Central memory CD4-positive, alpha-beta T cell (primary cell): ENCODE measurements around the gene AIFM3.

Source experiments
- DNase-seq: peaks from one replicate; pipeline ENCODE4 v3.0.0; 2022

Gene AIFM3

DNA sequence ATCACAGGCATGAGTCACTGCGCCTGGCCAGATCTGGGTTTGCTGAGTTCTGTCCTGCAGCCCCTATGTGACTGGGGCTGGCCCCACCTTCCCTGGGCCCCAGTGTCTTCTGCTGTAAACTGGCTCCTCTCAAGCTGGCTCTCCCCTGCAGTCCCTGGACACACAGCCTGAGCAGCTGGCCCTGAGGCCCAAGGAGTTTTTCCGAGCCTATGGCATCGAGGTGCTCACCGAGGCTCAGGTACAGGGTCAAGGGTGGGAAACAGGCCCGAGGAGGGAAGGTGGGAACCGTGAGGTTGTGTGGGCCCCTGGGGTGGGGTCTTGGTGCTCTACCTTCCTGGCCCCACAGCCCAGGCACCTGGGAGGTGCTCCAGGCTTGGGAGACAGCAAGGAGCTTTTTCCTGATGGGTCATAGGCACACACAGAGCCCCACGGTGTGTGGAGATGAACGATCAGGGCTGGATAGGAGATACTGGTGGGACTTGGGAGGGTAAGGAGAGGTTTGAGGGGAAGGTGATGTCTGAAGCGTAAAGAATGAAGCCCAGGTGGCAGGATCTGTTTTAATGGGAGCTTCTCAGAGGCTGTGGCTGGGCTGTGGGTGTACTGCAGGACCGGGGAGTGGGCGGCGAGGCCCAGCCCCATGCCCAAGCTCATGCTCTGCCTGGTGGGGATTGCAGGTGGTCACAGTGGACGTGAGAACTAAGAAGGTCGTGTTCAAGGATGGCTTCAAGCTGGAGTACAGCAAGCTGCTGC, 8.7 kb downstream of the AIFM3 start:
- no peak for DNase-seq

DNA sequence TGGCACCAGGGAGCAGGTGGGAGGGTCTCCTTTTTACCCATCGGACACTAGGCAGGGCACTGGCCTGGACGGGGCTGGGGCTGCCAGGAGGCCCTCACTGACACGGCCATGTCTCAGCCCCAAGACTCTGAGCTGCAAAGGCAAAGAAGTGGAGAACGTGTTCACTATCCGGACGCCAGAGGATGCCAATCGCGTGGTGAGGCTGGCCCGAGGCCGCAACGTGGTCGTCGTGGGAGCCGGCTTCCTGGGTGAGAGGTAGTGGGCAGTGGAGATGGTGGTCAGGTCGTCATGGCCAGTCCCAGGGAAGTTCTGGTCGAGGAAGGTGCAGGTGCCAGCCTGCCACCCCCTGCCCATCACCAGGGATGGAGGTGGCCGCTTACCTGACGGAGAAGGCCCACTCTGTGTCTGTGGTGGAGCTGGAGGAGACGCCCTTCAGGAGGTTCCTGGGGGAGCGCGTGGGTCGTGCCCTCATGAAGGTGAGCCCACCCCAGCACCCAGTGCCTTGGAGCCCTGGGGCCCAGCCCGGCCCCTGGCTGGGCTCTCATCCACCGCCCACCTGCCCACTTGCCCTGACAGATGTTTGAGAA, 9.3 kb downstream of the AIFM3 start:
- DNase-seq, result no peak

DNA sequence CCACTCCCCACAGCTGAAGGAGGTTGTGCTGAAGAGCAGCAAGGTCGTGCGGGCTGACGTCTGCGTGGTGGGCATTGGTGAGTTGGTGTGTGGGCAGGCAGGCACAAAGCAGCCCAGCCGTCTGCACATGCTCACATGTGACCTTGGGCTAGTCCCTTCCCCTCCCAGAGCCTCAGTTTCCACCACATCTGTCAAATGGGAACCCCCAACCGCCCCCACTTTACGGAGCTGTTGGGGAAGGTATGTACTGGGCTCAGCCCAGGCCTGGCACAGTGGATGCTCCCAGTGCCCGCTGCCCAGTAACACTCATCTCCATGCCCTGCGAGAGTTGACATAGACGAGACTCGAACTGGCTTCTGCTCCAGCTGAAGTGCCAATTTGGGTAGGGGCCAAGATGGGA, 10.0 kb downstream of the AIFM3 start:
- DNase-seq, result no peak

DNA sequence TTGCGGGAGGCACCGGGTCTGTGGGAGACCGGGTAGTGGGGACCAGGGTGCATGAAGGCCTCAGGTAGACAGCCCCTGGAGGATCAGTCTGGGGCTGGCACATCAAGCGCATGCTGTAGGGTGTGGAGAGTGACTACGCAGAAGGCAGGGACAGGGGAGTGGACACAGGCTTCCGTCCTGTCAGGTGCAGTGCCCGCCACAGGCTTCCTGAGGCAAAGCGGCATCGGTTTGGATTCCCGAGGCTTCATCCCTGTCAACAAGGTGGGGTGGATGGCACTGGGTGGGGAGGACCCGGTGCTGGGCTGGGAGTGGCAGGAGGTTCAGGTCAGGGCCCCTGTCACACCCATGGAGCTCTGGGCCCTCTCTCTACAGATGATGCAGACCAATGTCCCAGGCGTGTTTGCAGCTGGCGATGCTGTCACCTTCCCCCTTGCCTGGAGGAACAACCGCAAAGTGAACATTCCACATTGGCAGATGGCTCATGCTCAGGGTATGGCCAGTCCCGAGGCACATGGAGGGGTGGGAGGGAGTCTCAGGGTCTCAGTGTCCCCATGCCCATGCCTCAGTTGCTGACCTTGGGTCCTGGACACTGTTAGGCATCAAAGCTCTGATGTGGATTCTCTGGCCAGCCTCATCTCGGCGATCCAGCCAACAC, 10.6 kb downstream of the AIFM3 start:
- DNase-seq, result no peak

DNA sequence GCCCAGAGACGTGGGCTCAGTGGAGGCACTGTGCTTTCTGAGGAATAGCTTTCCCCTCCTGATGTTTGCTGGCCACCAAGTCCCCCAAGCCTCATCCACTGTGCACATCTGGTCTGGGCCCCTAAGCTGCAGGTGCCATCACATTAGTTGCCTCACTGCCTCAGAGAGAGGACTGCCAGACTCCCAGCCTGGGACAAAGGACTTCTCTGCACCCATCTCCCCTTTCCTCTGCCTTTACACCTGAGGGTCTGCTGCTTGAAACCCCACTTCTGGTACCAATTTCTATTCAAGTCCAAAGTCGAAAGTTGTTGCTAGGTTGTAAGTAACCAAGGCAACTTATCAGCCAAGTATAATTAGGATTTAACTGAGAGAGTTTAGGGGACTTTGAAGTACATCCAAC, 11.4 kb downstream of the AIFM3 start:
- no peak for DNase-seq

DNA sequence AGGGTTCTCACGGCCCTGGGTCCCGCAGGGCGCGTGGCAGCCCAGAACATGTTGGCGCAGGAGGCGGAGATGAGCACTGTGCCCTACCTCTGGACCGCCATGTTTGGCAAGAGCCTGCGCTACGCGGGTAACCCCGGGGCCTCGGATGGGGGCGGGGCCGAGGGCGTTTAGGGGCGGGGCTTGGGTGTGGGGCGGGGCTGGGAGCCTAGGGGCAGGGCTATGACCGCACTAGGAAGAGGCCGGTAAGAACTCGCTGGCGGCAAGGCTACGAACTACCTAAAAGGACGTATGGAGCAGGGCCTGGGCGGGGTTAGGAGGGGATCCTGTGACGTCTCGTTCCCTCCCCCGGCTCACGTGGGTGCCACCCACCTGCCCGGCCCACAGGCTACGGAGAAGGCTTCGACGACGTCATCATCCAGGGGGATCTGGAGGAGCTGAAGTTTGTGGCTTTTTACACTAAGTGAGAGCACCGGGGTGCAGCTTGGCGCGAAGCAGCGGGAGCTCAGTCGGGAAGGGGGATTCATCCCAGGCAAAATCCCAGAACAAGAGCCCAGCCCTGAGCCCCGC, 12.3 kb downstream of the AIFM3 start:
- DNase-seq, result peak; percentile 61

DNA sequence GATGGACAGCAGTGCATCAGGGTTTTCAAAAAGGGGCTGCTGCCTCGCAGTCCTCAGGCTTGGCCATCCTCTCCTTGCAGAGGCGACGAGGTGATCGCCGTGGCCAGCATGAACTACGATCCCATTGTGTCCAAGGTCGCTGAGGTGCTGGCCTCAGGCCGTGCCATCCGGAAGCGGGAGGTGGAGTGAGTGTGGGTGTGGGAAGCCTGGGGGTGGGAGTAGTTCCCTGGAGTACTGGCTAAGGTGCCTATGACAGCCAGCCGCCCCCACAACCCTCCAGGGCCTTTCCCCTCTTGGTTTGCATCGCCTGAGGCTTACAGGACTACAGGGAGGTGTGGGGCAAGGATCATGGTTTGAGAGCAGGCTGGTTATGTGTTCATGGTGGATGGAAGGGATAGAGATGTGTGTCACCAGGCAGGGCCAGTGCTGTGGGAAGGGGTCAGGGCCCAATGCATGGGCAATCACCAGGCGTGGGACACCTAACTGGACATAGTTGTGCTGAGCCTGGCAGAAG, 12.9 kb downstream of the AIFM3 start:
- DNase-seq, result no peak

DNA sequence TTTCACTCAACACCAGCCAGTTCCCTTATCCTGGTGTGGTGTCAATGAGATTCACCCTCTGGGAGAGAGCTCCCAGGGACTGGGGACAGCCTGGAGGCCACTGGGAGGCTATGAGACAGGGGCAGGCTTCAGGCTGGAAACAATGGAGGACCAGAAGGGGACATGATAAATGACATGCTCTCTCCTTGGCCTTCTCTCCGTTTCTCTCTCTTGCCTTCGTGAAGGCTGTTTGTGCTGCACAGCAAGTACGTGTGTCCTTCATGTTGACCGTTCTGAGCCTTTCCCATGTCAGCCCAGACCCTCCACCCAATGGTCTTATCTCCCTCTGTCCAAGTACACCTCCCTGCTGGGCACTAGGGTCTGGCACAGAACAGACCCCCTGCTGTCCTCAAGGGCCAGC, 13.5 kb downstream of the AIFM3 start:
- DNase-seq, result no peak

DNA sequence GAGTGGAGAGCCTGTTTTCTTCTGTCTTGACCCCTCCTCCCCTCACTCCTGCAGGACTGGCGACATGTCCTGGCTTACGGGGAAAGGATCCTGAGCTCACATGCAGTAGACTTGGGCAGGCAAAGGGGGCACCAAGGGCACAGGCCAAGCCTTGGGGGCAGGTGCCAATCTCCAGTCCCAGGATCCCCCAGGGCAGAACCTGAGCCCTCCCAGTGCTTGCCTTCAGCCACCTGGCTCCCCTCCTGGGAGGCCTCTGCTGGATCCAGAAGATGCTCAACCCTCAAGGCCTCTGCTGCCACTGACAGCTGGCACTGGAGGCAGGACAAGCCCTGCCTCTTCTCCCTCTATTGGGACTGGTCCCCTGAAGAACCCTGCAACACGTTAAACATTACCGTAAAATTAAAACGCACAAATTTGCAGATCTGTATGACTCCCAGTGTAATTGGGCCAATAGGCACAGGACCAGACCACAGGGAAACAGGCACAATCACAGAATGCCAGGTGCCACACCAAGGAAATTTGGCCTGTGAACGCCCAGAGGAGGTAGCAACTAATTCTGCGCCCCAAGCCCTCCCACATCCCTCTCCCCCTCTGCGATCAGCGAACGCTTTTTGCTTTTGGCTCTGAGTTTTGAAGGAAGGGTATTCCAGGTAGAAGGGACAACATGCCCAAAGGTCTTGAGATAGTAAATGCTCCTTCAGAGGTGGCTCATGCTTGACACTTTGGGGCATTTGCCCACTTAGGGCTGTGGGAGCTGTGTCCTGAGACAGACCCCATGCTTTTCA, 14.1 kb downstream of the AIFM3 start:
- no peak for DNase-seq

DNA sequence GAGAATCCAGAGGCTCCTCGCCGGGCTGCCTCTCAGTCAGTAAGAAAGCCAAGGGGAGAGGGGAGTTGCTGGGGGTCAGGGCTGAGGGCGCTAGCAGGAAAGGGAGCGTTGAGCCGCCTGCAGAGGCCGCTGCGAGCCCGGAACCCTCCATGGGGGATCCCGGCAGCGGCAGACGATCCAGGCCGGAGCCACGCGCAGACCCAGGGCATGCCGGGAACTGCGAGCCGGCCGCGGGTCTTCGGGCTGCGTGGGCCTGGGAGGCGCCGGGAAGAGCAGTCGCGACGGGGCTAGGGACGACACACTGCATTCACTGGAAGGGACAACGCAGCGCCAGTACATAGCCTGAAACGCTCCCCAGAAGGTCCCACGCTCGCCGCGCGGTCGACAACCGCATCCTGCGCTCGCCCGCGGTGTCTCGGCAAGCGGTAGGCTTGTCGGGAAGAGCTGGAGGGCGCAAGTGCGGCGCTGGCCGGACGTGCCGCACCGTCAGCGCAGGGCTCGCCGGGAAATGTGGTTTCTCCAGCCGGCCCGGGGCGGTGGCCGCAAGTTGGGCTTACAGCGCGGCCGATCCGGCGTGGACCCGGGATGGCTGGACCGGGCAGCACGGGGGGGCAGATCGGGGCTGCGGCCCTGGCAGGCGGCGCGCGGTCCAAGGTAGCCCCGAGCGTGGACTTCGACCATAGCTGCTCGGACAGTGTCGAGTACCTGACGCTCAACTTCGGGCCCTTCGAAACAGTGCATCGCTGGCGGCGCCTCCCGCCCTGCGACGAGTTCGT, 14.9 kb downstream of the AIFM3 start, which contains the start of gene LZTR1:
Gene LZTR1 (plus strand): TSS at position 511 of the 776 bp plus-strand sequence. CDS start 75 bp downstream, at position 586.
- peak; percentile 65 for DNase-seq

DNA sequence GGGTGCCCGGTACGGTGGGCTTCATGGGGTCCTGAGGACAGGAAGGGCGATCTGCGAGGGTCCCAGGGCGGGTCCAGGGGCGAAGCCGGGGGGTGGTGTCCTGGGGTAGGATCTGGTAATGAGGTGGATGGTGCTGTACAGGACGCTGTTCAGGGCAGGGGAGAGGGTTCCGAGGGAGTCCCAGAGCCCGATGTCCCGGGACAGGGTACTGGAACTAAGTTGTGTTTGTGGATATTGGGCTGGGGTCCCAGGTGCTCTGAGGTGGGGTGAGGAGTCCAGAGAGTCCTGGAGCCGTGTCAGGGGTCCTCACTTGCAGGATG, 15.5 kb downstream of the AIFM3 start:
- DNase-seq, result no peak

DNA sequence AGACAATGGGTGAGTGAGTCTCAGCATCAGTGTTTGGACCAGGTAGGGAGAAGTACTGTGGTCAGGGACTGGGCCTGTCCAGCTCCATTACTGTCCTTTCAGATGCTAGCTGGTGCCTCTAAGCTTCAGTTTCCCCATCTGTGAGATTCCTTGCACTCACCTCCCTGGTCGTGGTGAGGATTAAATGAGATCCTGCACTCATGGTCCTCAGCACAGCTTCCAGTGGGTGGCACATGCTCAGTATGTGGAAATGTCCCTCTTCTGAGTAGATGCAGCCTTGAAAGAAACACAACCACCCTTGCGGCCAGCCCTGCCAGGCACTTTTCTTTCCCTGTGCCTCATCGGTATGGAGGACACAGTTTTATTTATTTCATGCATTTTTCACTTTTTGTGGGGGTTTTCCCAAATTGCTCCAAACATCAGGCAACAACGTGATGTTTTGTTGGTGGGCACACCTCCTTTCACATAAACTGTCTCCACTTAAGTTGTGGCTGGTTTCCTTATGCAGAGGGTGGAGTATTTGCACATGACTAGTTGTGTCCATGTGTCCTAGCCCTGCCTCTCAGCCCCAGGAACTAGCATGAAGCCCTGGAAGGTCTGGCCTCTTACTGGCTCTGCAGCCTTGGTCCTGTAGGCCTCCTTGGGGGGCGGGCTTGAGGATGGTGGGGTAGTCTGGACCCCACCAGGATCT, 16.2 kb downstream of the AIFM3 start:
- DNase-seq, result no peak

DNA sequence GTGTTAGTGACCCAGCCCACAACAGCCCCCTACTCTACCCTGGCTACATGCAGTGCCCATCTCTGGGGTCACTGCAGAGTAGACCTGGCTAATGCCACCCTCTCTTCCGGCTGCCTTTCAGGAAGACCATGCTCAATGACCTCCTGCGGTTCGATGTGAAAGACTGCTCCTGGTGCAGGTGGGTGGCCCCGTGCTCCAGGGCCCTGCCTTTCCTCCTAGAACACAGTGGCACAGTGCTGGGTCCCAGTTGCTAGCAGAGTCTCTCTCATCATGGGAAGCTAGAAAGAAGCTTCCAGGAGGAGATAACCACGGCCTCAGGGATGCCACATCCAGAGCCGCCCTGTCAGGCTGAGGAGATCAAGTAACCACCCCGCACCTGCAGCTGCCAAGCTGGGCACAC, 18.7 kb downstream of the AIFM3 start:
- no peak for DNase-seq

DNA sequence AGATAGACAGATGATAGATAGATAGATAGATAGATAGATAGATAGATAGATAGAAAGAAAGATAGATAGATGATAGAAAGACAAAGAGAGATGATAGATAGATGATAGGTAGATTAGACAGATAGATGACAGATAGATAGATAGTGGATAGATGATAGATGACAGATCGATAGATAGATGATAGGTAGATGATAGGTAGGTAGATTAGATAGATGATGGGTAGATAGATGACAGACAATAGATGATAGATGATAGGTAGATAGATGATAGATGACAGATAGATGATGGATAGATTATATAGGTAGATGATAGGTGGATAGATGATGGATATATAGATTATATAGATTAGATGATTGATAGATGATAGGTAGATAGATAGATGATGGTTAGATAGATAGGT, 19.3 kb downstream of the AIFM3 start:
- no peak for DNase-seq

DNA sequence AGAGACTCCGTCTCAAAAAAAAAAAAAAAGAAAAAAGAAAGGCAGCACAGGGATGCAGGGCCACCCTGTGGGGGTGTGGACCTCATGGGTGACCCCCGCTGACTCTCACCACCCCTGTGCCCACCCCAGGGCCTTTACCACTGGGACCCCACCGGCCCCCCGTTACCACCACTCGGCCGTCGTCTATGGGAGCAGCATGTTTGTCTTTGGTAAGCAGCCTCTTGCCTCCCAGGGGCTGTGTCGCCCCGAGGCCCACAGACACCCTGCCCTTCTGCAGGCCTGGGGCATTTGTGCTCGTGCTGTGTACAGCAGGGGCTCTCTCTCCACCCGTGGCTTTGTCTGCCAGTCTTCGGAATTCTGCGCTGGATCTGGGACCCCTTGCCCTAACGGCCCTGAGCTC, 20.3 kb downstream of the AIFM3 start:
- DNase-seq, result no peak

DNA sequence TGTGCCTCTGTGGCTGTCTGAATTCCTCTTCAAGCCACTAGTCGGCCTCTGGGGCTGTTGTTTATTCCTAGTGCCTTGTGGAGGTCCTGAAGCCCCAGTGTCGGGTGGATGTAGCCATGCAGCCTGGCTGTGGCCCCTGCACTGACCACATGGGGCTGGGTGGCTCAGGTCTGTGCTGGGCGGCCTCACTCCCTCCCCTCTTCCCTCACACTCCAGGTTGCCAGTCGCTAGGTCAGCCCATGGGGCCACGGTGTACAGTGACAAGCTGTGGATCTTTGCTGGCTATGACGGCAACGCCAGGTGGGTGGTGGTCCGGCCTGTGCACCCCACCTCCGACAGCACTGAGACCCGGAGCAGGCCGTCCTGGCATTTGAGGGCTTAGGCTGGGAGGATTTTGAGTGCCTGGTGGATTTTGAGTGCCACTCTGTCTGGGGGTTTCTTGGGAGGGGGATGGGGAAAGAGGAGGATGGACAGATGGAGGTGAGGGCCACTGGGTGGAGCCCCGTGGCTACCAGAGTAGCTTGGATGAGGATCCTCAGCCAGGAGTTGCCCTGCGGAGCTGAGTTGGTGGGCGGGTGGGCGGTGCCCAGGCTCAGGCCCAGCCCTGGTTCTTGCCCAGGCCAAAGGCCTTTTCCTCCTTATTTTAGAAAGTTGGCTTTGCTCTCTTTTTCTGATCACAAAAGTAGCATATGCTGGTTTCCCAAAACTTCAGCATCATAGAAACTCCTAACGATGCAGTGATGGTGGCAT, 21.7 kb downstream of the AIFM3 start:
- DNase-seq, result no peak

DNA sequence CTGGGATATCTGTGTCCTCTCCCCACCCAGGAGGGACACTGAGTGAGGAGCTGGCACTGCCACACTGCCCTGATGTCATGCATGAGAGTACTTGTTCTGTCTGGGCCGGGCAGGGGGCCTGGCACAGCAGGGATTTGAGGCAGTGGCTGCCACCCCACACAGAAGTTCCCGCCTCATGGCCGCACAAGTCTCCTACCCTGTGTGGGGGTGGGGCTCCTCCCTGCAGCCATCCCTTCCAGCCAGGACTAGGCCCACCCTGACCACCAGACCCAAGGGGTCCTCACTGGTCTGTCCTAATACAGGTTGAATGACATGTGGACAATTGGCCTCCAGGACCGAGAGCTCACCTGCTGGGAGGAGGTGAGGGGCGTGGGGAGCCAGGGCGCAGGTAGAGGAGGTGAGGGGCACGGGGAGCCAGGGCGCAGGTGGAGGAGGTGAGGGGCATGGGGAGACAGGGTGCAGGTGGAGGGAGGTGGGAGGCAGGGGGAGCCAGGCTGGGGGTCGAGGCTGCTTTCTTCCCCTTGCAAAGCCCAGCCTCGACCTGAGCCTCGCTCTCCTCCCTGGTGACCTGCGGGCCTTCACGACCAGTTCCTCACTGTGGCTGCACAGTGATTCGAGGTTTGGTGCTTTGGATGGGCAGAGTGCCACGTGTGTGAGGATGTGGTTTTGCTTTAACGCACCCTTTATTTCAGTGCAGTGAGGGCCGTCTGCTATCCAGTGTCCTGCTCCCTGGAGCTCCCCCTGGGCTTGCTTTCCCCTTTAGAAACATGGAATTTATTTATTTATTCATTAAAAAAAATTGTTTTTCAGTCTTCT, 22.5 kb downstream of the AIFM3 start:
- no peak for DNase-seq

DNA sequence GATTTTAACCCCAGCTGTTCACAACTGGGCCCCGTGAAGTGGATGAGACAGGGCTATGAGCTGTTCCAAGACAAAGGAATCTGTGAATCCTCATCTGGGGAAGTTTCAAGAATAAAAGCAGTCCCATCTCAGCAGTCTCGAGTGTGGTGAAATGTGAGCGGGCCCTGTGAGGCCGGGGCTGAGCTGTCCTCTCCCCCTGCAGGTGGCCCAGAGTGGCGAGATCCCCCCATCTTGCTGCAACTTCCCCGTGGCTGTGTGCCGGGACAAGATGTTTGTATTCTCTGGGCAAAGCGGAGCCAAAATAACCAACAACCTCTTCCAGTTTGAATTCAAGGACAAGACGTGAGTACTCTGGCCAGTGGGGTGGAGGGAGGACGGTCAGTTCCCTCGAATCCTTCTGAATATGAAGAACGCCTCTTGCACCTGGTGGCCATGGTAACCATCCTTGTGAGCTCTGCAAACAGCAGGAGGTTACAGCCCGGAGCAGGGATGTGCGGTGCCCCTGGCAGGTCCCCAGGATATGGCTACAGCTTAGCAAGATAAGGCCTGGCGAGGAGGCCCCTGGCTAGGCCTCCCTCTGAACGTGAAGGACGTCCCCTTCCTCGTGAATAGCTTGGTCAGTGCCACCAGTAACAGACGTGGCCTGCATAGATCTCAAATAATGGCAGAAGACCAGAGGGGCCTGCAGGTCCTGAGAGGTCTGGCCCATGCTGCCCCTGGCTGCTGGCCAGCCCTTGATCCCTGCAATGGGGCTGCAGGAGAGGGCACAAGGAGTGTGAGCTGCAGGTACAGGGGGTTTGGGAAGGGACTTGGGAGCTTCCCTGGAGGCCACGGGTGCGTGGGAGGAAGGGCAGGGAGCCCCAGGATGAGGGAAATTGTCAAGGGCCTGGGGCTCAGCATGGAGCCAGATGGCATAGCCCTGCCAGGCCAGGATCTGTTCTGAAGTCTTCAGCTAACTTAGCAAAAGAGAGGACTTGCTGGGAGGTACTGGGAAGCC, 23.4 kb downstream of the AIFM3 start:
- no peak for DNase-seq
